Measurements from ENCODE around the gene FURIN.
"Not testable (repeated sequence)": the region's sequence is repeated elsewhere in the genome, so short reads cannot be mapped to it uniquely, and the experiment has no call there.

Gene FURIN

GRCh38 chr15:90871139-90871715, 2.8 kb downstream of the FURIN start:
- DNase-seq = no peak

DNA sequence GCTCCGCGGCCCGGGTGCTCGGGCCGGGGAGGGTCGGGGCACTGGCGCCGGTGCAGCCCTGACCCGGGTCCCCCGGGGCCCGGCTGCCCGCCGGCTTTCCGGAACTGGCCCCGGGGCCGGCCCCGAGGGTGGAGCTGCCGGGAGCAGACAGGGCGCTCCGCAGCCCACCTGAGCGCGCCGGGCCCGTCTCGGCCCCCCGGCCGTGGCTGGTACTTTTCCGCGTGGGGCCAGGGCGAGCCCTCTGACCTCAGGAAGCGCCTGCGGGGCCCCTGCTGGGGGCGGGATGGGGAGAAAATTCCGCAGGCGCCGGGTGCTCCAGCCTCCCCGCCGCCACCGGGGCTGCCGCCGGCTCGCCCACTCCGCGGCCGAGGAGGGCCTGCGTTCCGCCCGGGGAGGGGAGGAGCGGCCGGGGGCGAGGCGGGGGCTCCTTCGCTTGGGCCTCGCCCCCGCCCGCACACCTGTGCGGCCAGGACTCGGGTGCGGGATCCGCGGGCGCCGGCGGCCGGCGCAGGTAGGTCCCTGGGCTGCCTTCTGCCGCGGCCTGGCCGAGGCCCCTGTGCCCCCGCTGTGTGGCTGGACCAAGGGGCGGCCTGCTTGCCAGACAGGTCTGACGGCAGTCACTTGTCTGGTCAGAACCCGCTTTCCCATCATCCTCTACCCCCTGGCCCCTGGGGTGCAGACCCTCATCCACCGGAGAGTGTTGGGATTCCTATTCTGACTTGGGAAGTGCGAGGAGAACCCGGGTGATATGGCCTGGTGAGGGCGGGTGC, 3.5 kb downstream of the FURIN start:
- DNase-seq = no peak

- no peak for DNase-seq
Observed at GRCh38 chr15:90872486-90873184, 4.2 kb downstream of the FURIN start.

DNA sequence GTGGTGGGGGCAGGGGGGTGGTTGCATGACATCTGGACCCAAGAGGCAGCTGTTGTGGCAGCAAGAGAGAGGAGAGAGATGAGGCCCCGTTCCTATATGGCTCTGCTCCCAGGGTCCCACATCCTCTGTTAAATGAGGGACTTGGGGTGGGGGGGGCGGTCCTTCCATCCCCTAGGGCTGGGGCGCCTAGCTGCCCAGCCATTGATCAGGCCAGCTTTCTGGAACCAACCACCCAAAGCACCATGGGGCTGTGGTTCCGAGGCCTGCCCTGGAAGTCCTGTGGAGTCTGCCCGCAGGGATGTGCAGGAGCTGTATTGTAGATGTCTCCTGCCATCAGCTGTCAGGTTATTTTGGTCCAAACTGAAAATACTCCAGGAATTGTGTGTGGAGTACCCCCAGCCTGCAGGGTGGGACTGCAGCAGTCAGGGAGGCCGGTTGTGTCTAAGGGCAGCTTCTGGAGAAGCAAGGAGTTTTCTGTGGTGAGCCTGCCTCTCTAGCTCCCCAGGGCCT, 5.2 kb downstream of the FURIN start:
- no peak for DNase-seq

- DNase-seq = no peak
Observed at GRCh38 chr15:90873998-90874605, 5.7 kb downstream of the FURIN start.

DNA sequence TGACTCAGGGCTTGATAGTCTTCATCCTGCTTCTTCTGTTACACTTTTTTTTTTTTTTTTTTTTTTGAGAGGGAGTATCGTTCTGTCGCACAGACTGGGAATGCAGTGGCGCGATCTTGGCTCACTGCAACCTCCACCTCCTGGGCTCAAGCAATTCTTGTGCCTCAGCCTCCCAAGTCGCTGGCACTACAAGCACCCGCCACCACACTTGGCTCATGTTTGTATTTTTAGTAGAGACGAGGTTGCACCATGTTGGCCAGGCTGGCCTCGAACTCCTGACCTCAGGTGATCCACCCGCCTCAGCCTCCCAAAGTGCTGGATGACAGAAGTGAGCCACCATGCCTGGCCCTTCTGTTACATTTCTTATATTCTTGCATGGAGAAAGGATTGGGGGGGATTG, 6.6 kb downstream of the FURIN start:
- DNase-seq = not testable (repeated sequence)

- DNase-seq = no peak
Observed at GRCh38 chr15:90875549-90875981, 7.2 kb downstream of the FURIN start.

- DNase-seq = no peak
Observed at GRCh38 chr15:90876046-90876445, 7.7 kb downstream of the FURIN start.

DNA sequence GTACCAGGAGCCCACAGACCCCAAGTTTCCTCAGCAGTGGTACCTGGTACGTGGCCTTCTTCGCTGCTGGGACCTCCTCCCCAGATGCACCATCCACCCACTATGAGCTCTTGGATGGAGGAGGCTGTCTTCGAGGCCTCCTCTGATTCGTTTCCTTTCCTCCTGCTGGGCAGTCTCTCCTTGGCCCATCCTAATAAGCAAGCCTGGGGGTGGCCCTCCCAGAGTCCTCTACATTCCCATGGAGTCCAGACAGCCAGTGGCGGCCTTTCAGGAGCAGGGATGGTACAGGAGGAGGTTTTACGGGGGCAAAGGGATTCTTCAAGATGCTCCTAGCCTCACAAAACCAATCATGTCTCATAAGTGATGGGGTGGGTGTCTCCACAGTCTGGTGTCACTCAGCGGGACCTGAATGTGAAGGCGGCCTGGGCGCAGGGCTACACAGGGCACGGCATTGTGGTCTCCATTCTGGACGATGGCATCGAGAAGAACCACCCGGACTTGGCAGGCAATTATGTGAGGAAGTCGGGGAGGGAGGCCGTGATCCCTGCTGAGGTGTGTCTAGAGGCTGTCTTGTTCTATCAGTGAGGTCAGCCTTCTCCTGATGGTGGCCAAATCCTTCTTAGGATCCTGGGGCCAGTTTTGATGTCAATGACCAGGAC, 8.3 kb downstream of the FURIN start:
- no peak for DNase-seq

- no peak for DNase-seq
Observed at GRCh38 chr15:90877315-90877714, 8.9 kb downstream of the FURIN start.

GRCh38 chr15:90877996-90878395, 9.6 kb downstream of the FURIN start:
- DNase-seq = no peak

GRCh38 chr15:90878660-90879059, 10.3 kb downstream of the FURIN start:
- no peak for DNase-seq

DNA sequence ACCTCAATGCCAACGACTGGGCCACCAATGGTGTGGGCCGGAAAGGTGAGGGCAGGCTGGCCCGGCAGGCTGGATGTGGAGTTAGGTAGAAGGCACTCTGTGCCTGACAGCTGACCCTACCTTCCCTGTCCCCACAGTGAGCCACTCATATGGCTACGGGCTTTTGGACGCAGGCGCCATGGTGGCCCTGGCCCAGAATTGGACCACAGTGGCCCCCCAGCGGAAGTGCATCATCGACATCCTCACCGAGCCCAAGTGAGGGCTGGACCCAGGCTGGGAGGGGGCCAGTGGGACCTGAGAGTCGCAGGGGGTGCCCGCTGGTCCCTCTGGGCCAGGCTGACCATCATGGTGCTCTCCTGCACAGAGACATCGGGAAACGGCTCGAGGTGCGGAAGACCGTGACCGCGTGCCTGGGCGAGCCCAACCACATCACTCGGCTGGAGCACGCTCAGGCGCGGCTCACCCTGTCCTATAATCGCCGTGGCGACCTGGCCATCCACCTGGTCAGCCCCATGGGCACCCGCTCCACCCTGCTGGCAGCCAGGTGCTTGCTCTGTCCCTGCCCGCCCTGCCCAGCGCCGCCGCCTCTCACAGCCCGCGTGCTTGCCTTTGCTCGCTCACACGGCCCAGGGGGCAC, 11.5 kb downstream of the FURIN start:
- DNase-seq = no peak

GRCh38 chr15:90880381-90881145, 12.2 kb downstream of the FURIN start:
- DNase-seq = no peak

GRCh38 chr15:90881181-90881977, 13.0 kb downstream of the FURIN start:
- no peak for DNase-seq

- no peak for DNase-seq
Observed at GRCh38 chr15:90881978-90882721, 13.8 kb downstream of the FURIN start.

GRCh38 chr15:90882781-90883525, 14.6 kb downstream of the FURIN start:
- DNase-seq = no peak

- DNase-seq = no peak
Observed at GRCh38 chr15:90883526-90883975, 15.2 kb downstream of the FURIN start.
